ENCODE measurements around the gene SLC15A4.

The SLC15A4 gene

DNA sequence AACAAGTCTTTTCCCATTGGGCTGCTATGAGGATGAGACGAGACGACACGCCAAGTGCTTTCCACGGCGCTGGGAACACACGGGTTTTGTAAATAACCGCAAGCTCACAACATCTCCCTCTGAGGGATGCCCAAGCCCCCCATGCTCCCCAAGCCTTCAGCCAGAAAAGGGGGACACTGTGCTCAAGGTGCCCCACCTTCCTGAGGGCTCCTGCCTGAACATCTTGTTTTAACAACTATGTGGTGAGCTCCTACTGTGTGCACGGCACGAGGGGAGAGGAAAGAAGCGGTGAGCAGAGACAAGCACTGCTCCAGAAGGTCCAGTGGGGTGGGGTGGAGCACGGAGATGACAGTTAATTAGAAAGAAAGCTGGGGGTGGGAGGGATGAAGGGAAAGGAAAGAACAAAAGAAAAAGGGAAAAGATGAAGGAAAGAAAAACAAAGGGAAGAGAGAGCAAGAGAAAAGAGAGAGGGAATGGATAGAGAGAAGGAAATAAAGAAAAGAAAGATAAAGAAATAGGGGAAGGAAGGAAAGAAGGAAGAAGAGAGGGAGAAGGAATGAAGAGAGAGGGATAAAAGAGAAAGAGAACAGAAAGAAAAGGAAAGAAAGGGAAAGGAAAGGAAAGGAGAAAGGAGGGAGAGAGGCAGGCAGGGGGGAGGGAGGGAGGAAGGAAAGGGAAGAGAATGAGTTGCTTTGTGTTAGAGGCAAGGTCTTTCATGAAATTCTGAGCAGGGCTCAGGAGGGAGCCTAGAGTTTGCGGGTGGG, 56.8 kb downstream of the SLC15A4 start:
- no peak overlapping the region for H3K27ac ChIP-seq (replicated peaks)
- TF ChIP-seq SPI1 (IDR thresholded peaks at IDR 0.05; ENCODE audit: borderline replicate concordance, low read depth) (no peak), POLR2AphosphoS5 (IDR thresholded peaks at IDR 0.05; ENCODE audit: low read depth) (no peak), GABPA (IDR thresholded peaks at IDR 0.05; ENCODE audit: low read depth) (no peak)
- TF ChIP-seq, protein P1, sequence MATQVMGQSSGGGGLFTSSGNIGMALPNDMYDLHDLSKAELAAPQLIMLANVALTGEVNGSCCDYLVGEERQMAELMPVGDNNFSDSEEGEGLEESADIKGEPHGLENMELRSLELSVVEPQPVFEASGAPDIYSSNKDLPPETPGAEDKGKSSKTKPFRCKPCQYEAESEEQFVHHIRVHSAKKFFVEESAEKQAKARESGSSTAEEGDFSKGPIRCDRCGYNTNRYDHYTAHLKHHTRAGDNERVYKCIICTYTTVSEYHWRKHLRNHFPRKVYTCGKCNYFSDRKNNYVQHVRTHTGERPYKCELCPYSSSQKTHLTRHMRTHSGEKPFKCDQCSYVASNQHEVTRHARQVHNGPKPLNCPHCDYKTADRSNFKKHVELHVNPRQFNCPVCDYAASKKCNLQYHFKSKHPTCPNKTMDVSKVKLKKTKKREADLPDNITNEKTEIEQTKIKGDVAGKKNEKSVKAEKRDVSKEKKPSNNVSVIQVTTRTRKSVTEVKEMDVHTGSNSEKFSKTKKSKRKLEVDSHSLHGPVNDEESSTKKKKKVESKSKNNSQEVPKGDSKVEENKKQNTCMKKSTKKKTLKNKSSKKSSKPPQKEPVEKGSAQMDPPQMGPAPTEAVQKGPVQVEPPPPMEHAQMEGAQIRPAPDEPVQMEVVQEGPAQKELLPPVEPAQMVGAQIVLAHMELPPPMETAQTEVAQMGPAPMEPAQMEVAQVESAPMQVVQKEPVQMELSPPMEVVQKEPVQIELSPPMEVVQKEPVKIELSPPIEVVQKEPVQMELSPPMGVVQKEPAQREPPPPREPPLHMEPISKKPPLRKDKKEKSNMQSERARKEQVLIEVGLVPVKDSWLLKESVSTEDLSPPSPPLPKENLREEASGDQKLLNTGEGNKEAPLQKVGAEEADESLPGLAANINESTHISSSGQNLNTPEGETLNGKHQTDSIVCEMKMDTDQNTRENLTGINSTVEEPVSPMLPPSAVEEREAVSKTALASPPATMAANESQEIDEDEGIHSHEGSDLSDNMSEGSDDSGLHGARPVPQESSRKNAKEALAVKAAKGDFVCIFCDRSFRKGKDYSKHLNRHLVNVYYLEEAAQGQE (IDR thresholded peaks at IDR 0.05; ENCODE audit: insufficient replicate concordance, low read depth) = no peak
- TF ChIP-seq, protein P2, sequence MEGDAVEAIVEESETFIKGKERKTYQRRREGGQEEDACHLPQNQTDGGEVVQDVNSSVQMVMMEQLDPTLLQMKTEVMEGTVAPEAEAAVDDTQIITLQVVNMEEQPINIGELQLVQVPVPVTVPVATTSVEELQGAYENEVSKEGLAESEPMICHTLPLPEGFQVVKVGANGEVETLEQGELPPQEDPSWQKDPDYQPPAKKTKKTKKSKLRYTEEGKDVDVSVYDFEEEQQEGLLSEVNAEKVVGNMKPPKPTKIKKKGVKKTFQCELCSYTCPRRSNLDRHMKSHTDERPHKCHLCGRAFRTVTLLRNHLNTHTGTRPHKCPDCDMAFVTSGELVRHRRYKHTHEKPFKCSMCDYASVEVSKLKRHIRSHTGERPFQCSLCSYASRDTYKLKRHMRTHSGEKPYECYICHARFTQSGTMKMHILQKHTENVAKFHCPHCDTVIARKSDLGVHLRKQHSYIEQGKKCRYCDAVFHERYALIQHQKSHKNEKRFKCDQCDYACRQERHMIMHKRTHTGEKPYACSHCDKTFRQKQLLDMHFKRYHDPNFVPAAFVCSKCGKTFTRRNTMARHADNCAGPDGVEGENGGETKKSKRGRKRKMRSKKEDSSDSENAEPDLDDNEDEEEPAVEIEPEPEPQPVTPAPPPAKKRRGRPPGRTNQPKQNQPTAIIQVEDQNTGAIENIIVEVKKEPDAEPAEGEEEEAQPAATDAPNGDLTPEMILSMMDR (IDR thresholded peaks at IDR 0.05; ENCODE audit: insufficient read depth, low read length) = no peak
- no peak overlapping the region for H3K4me3 ChIP-seq (replicated peaks; ENCODE audit: insufficient read depth, low read length)
- H3K27me3 ChIP-seq (ENCODE audit: insufficient read depth, poor library complexity, severe bottlenecking) = no peaks in the 10 kb centered on the region
- DNase-seq (ENCODE audit: low read depth in 1 of 2, low spot score in 1 of 2) = no peak

DNA sequence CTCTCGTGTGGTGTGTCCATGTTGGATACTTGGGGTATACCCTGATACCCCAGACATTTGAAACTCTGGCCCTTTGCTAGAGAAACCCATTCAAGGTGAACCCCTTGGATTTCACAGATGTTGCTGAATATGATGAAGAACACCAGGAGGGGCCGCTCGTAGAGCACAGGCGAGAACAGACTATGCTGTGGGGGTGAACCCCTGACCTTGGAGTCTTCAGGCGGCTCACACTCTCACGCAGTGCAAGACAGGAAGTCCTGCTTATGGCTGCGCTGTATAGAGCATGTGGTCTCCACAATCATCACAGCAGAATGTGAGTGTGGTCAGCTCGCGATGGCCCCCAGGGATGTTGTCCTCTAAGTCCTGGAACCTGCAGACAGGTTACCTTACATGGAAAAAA, 60.4 kb downstream of the SLC15A4 start:
- H3K27ac ChIP-seq (replicated peaks) = no peak overlapping the region
- TF ChIP-seq, protein P1 (IDR thresholded peaks at IDR 0.05; ENCODE audit: insufficient replicate concordance, low read depth) = no peak
- no peak for TF ChIP-seq SPI1 (IDR thresholded peaks at IDR 0.05; ENCODE audit: borderline replicate concordance, low read depth)
- no peak for TF ChIP-seq POLR2AphosphoS5 (IDR thresholded peaks at IDR 0.05; ENCODE audit: low read depth)
- TF ChIP-seq, protein P2 (IDR thresholded peaks at IDR 0.05; ENCODE audit: insufficient read depth, low read length) = no peak
- TF ChIP-seq GABPA (IDR thresholded peaks at IDR 0.05; ENCODE audit: low read depth) = no peak
- DNase-seq (ENCODE audit: low read depth in 1 of 2, low spot score in 1 of 2) = no peak
- H3K4me3 ChIP-seq (replicated peaks; ENCODE audit: insufficient read depth, low read length) = no peak overlapping the region
- H3K27me3 ChIP-seq (ENCODE audit: insufficient read depth, poor library complexity, severe bottlenecking) = no peaks in the 10 kb centered on the region

DNA sequence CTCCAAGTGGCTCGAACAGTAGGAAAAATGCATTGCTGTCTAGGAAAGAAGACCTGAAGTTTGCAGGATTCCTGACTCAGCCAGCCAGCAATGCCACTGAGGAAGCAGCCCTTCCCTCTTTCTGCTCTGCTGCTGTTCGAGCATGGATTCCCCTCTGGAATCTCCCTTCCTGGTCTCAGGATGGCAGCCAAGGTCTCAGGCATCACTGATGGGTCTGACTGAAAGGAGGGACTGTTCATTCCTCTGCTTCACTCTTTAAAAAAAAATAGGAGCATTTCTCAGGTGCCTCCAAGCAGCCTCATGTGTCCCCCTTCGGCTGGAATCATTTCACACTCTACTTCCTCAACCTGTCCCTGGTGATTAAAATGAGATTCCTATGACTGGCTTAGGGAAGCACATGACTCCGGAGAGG, 62.4 kb downstream of the SLC15A4 start:
- Histone ChIP-seq H3K4me3 (replicated peaks; ENCODE audit: insufficient read depth, low read length) (no peak overlapping the region), H3K27ac (replicated peaks) (no peak overlapping the region), H3K27me3 (ENCODE audit: insufficient read depth, poor library complexity, severe bottlenecking) (no peaks in the 10 kb centered on the region)
- no peak for DNase-seq (ENCODE audit: low read depth in 1 of 2, low spot score in 1 of 2)
- TF ChIP-seq, protein P2 (IDR thresholded peaks at IDR 0.05; ENCODE audit: insufficient read depth, low read length) = no peak
- no peak for TF ChIP-seq SPI1 (IDR thresholded peaks at IDR 0.05; ENCODE audit: borderline replicate concordance, low read depth)
- TF ChIP-seq GABPA (IDR thresholded peaks at IDR 0.05; ENCODE audit: low read depth) = no peak
- TF ChIP-seq, protein P1 (IDR thresholded peaks at IDR 0.05; ENCODE audit: insufficient replicate concordance, low read depth) = no peak
- TF ChIP-seq POLR2AphosphoS5 (IDR thresholded peaks at IDR 0.05; ENCODE audit: low read depth) = no peak
